Measurements from ENCODE around the gene UCN. TPM values are rescaled to one million over a fixed set of nuclear protein-coding genes. Genes with fewer than 3 reads are reported as not detected.

UCN gene
- total RNA-seq, 2 donors from 2014 or later, result 0.74 to 1.0 TPM

DNA sequence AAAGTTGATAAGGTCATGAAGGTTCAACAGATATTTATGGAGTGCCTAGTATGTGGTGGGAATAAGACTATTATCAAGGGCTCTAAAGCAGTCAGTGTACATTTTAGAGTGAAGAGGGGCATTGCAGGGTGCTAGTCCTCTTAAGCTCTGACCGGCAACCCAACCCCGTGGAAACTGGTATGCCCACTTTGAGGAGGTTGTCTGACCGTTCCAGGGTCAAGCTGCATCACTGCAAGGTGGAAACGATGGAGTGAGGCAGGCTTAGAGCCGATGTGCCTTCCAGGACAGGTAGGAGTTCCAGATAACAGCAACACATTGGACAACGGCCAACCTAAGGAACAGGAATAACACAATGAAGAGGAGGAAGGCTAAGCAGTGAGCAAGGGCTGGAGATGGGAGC is 1.4 kb upstream of the UCN start:
- Histone ChIP-seq H3K4me3 (no peak overlapping the region), H3K9me3 (no peaks in the 10 kb centered on the region), H3K27ac (no peak overlapping the region), H3K27me3 (peaks cover 37% of the 10 kb centered on the region), H3K4me1 (peaks cover 7% of the 10 kb centered on the region), H3K9ac (ENCODE audit: low read depth in 2 of 2, low read length in 2 of 2) (no peak overlapping the region), H3K36me3 (no peaks in the 10 kb centered on the region)
- TF ChIP-seq, protein P1, sequence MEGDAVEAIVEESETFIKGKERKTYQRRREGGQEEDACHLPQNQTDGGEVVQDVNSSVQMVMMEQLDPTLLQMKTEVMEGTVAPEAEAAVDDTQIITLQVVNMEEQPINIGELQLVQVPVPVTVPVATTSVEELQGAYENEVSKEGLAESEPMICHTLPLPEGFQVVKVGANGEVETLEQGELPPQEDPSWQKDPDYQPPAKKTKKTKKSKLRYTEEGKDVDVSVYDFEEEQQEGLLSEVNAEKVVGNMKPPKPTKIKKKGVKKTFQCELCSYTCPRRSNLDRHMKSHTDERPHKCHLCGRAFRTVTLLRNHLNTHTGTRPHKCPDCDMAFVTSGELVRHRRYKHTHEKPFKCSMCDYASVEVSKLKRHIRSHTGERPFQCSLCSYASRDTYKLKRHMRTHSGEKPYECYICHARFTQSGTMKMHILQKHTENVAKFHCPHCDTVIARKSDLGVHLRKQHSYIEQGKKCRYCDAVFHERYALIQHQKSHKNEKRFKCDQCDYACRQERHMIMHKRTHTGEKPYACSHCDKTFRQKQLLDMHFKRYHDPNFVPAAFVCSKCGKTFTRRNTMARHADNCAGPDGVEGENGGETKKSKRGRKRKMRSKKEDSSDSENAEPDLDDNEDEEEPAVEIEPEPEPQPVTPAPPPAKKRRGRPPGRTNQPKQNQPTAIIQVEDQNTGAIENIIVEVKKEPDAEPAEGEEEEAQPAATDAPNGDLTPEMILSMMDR (IDR thresholded peaks at IDR 0.05), result no peak
- no peak for DNase-seq
- intact Hi-C loops (cut with DNase I), result no loop called here

DNA sequence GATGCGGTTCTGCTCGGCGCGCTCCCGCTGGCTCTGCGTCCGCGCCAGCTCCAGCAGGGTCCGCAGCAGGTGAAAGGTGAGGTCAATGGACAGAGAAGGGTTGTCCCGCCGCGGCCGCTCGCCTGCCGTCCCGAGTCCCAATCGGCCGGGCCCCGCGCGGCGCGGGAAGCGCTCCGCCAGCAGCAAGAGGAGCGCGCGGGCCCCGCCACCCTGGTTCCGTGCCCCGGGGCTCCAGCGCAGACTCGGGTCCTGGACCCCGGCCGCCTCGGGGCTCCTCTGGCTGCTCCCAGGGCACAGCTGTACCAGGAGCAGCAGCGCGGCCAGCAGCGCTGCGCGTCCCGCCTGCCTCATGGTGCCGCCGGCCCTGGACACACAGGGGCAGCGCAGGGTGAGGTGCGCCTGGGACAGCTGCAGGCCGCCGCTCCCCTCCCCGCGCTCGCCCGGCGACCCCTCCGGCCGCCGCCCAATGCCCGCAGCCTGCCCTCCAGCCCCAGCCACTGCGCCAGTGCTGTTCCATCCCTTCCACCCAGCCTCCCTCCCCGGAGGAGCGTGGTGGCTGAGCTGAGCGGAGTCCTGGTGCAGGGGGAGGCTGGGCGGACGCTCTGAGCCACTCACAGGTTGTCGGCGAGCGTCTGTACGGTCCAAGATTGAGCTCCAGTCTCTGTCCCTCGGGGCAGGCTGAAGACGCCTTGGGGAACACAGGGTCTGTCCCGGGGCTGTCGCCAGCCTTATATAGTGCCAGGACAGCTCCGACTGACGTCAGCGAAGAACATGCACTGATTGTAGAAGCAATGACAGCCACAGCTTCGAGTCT is 493 bp downstream of the UCN start:
- Histone ChIP-seq H3K36me3 (no peaks in the 10 kb centered on the region), H3K27ac (no peak overlapping the region), H3K9me3 (no peaks in the 10 kb centered on the region), H3K4me3 (no peak overlapping the region), H3K4me1 (peaks cover 7% of the 10 kb centered on the region), H3K27me3 (peaks cover 37% of the 10 kb centered on the region), H3K9ac (ENCODE audit: low read depth in 2 of 2, low read length in 2 of 2) (no peak overlapping the region)
- intact Hi-C loops (cut with DNase I), result no loop called here
- TF ChIP-seq, protein P1 (IDR thresholded peaks at IDR 0.05), result no peak
- no peak for DNase-seq

DNA sequence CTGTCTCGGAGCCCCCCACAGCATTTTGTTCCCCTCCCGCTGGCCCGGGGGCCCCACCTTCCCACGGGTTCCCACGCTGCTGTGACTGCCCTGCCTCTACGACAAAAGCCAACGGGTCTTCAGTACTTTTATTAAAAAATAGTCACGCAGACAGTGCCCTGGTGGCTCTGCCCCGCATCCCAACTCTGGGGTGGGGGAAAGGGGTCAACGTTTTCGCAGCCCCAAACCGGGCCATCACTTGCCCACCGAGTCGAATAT is 1.0 kb downstream of the UCN start:
- Histone ChIP-seq H3K4me3 (no peak overlapping the region), H3K9me3 (no peaks in the 10 kb centered on the region), H3K27me3 (peaks cover 37% of the 10 kb centered on the region), H3K27ac (no peak overlapping the region), H3K9ac (ENCODE audit: low read depth in 2 of 2, low read length in 2 of 2) (no peak overlapping the region), H3K36me3 (no peaks in the 10 kb centered on the region), H3K4me1 (peaks cover 7% of the 10 kb centered on the region)
- no peak for DNase-seq
- intact Hi-C loops (cut with DNase I), result no loop called here
- TF ChIP-seq, protein P1 (IDR thresholded peaks at IDR 0.05), result no peak

DNA sequence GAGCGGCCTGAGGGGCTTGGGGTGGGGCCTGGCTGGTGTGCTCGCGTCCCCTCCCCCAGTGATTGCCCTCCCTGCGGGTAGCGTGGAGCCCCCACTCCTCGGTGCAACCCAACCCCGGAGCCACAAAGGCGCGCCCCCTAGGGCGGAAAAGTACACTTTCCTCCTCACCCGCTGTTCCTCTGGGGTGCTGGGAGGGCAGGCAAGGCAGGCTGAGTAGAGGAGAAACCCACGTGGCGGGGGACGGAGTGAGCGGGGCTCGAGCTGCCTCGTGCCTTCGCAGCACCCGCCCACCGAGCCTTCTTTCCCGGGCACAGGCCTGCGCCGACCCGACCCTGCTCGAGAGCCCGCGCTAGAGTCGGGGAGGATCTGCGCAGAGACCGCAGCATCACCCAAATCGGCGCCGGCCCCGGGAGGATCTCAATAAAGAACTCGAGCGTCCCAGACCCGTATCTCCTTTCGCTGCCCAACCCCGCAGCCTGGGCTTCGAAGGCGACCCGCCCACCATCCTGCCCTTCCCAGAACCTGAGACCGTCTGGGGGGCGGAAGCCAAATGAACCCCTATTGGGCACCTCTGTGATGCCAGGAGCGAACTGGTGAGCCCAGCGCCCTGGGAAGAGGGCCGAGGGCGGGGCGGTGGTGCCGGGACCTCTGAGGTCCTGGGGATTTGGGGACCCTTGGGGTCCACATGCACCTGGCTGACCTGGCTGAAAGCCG is 1.5 kb downstream of the UCN start:
- intact Hi-C loops (cut with DNase I), result no loop called here
- Histone ChIP-seq H3K27me3 (peaks cover 37% of the 10 kb centered on the region), H3K4me1 (peaks cover 7% of the 10 kb centered on the region), H3K9me3 (no peaks in the 10 kb centered on the region), H3K27ac (no peak overlapping the region), H3K4me3 (no peak overlapping the region), H3K36me3 (no peaks in the 10 kb centered on the region), H3K9ac (ENCODE audit: low read depth in 2 of 2, low read length in 2 of 2) (no peak overlapping the region)
- TF ChIP-seq, protein P1 (IDR thresholded peaks at IDR 0.05), result no peak
- no peak for DNase-seq

DNA sequence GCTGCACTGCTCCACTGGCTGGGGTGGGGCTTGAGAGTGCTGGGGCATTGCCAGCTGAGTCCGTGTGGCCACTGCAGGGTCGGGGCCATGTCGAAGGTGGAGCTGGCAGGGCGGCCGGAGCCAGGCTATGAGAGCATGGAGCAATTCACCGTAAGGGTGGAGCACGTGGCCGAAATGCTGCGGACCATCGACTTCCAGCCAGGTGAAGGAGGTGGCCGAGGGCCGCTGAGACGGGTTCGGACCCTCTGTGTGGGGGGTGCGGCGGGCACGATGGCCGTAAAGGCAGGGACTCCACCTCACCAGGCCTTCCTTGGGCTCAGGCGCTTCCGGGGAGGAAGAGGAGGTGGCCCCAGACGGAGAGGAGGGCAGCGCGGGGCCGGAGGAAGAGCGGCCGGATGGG is 2.1 kb downstream of the UCN start:
- no peak overlapping the region for H3K4me3 ChIP-seq
- peaks cover 37% of the 10 kb centered on the region for H3K27me3 ChIP-seq
- no peaks in the 10 kb centered on the region for H3K9me3 ChIP-seq
- TF ChIP-seq, protein P1 (IDR thresholded peaks at IDR 0.05), result no peak
- intact Hi-C loops (cut with DNase I), result no loop called here
- no peak for DNase-seq
- peaks cover 7% of the 10 kb centered on the region for H3K4me1 ChIP-seq
- no peaks in the 10 kb centered on the region for H3K36me3 ChIP-seq
- peak overlapping the region in 1 of 2 donors; percentile 35 for H3K9ac ChIP-seq (ENCODE audit: low read depth in 2 of 2, low read length in 2 of 2)
- H3K27ac ChIP-seq, result no peak overlapping the region

Data from colonic mucosa (tissue), 4 donors.